HG03097 (cell line): ENCODE results near the gene RNF220.

Experiments used
- ATAC-seq: cut with Tn5 transposase; IDR thresholded peaks from one replicate; pipeline ENCODE4 v1.9.1; 2021; ENCODE audit not compliant: unreplicated experiment, low FRiP score

The RNF220 gene

GRCh38 chr1:44572572-44572879, 167.5 kb downstream of the RNF220 start:
- no peak for ATAC-seq

GRCh38 chr1:44575396-44575795, 170.3 kb downstream of the RNF220 start:
- ATAC-seq, result no peak

- ATAC-seq, result no peak
Measured at GRCh38 chr1:44576456-44577150, 171.5 kb downstream of the RNF220 start.

- no peak for ATAC-seq
Measured at GRCh38 chr1:44581205-44581604, 176.2 kb downstream of the RNF220 start.

GRCh38 chr1:44584167-44584566, 179.1 kb downstream of the RNF220 start:
- no peak for ATAC-seq

GRCh38 chr1:44585315-44585920, 180.4 kb downstream of the RNF220 start:
- ATAC-seq, result no peak

GRCh38 chr1:44587796-44588460, 182.9 kb downstream of the RNF220 start:
- no peak for ATAC-seq

- ATAC-seq, result no peak
Measured at GRCh38 chr1:44588551-44589210, 183.6 kb downstream of the RNF220 start.

GRCh38 chr1:44590475-44590874, 185.4 kb downstream of the RNF220 start:
- no peak for ATAC-seq

GRCh38 chr1:44591381-44591780, 186.3 kb downstream of the RNF220 start:
- ATAC-seq, result no peak

GRCh38 chr1:44592208-44593145, 187.4 kb downstream of the RNF220 start:
- ATAC-seq, result no peak

GRCh38 chr1:44594353-44594752, 189.3 kb downstream of the RNF220 start:
- ATAC-seq, result no peak

GRCh38 chr1:44594871-44595735, 190.0 kb downstream of the RNF220 start:
- no peak for ATAC-seq

- no peak for ATAC-seq
Measured at GRCh38 chr1:44596511-44596910, 191.5 kb downstream of the RNF220 start.

- no peak for ATAC-seq
Measured at GRCh38 chr1:44598167-44598566, 193.1 kb downstream of the RNF220 start.

GRCh38 chr1:44602634-44603628, 197.9 kb downstream of the RNF220 start:
- no peak for ATAC-seq

- no peak for ATAC-seq
Measured at GRCh38 chr1:44603718-44604117, 198.7 kb downstream of the RNF220 start.
